ENCODE data around the gene DPP10. TPM values are rescaled to one million over a fixed set of nuclear protein-coding genes. Genes with fewer than 3 reads are reported as not detected.

The DPP10 gene
- total RNA-seq, 1 donor from 2014 or later, result not detected

DNA sequence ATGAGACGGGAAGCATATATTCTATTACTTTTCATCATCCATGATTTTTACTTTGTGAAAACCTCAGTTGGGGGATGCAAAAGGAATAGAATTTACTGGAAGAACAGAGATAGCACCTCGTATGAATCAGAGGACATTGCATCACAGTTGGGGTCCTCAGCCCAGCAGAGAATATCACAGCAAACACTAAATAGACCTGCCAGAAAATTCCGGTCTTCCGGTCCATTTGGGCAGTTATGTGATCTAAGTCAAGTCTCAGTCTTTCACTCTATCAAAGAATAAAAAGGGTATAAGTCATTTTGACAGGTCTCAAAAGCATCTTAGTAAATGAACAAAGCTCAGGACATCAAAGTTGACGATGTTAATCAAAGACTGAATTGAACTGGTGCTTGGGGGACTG, 1100.6 kb downstream of the DPP10 start:
- intact Hi-C loops (cut with DNase I), result no loop called here

DNA sequence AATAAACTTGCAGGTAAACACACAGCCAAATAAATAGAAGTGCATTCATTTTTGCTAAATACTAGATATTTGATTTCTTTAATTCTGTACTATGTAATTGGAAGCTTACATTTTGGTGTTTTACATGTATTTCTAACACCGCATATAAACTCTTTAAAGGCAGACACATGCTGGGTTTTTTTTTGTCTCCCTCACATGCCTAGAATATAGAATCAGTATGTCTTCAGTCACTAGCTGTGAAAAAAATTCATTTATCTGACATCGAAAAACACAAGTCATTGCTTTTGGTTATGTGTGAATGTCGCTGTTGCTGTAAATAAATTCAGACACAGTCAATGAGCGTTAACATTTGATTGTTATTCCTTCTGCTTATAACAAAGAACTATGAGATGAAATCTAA, 1101.0 kb downstream of the DPP10 start:
- Histone ChIP-seq H3K4me1 (no peaks in the 10 kb centered on the region), H3K36me3 (no peaks in the 10 kb centered on the region), H3K9me3 (no peaks in the 10 kb centered on the region), H3K27me3 (no peaks in the 10 kb centered on the region), H3K27ac (no peak overlapping the region), H3K4me3 (no peak overlapping the region)
- intact Hi-C loops (cut with DNase I), result no loop called here
- no peak for DNase-seq (ENCODE audit: low spot score in 2 of 2)
- TF ChIP-seq, protein P1, sequence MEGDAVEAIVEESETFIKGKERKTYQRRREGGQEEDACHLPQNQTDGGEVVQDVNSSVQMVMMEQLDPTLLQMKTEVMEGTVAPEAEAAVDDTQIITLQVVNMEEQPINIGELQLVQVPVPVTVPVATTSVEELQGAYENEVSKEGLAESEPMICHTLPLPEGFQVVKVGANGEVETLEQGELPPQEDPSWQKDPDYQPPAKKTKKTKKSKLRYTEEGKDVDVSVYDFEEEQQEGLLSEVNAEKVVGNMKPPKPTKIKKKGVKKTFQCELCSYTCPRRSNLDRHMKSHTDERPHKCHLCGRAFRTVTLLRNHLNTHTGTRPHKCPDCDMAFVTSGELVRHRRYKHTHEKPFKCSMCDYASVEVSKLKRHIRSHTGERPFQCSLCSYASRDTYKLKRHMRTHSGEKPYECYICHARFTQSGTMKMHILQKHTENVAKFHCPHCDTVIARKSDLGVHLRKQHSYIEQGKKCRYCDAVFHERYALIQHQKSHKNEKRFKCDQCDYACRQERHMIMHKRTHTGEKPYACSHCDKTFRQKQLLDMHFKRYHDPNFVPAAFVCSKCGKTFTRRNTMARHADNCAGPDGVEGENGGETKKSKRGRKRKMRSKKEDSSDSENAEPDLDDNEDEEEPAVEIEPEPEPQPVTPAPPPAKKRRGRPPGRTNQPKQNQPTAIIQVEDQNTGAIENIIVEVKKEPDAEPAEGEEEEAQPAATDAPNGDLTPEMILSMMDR (IDR thresholded peaks at IDR 0.05), result no peak

More for the DNA sequence above, 1100.6 kb downstream of the DPP10 start:
- Histone ChIP-seq H3K36me3 (no peaks in the 10 kb centered on the region), H3K27ac (no peak overlapping the region), H3K4me1 (no peaks in the 10 kb centered on the region), H3K4me3 (no peak overlapping the region), H3K9me3 (no peaks in the 10 kb centered on the region), H3K27me3 (no peaks in the 10 kb centered on the region)
- TF ChIP-seq, protein P1 (IDR thresholded peaks at IDR 0.05), result no peak
- DNase-seq (ENCODE audit: low spot score in 2 of 2), result no peak

DNA sequence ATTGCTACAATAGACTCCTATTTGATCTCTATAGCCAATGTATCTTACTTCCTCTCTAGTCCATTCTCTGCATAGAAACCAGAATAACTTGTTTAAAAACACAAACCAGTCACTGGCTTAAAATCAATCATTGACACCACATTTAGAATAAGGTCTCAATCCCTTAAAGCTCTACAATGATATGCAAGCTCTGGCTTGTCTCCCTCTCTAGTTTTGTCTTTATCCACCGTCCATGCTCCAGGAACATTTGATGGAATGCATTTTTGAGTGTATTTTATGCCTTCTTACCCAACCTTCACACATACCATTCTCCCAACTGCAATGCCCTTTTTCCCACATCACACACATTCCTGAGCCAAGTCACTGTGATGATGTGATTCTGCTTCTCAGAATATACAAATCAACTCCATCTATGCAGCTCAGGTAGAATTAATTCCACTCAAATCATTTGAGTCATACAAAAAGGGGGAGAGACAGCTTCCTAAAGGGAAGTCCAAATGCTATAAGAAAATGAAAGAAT, 1107.2 kb downstream of the DPP10 start:
- no peaks in the 10 kb centered on the region for H3K36me3 ChIP-seq
- no peaks in the 10 kb centered on the region for H3K27me3 ChIP-seq
- intact Hi-C loops (cut with DNase I), result no loop called here
- no peak overlapping the region for H3K4me3 ChIP-seq
- no peaks in the 10 kb centered on the region for H3K4me1 ChIP-seq
- H3K9me3 ChIP-seq, result no peaks in the 10 kb centered on the region
- H3K27ac ChIP-seq, result no peak overlapping the region
- TF ChIP-seq, protein P1 (IDR thresholded peaks at IDR 0.05), result no peak
- DNase-seq (ENCODE audit: low spot score in 2 of 2), result no peak

DNA sequence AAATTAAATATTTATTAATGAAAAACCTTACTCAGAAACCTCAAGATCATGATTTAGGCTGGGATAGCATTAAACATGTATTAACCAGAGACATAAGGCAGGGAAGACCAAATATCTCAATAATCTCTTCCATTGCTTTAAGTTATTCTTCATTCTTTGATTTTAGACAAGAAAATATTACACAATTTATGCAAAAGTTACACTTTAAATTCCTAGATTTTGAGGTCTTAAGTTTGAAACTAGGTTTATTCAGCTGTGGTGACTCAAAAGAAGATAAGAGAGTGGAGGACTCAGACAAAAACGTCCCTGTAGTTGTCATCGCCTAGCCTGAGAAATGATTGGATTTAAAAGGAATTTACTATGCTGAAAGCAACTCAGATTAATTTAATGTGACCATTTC, 1110.3 kb downstream of the DPP10 start:
- H3K27ac ChIP-seq, result no peak overlapping the region
- TF ChIP-seq, protein P1 (IDR thresholded peaks at IDR 0.05), result no peak
- no peak for DNase-seq (ENCODE audit: low spot score in 2 of 2)
- no peak overlapping the region for H3K4me3 ChIP-seq
- H3K9me3 ChIP-seq, result no peaks in the 10 kb centered on the region
- no peaks in the 10 kb centered on the region for H3K4me1 ChIP-seq
- intact Hi-C loops (cut with DNase I), result no loop called here
- no peaks in the 10 kb centered on the region for H3K36me3 ChIP-seq
- no peaks in the 10 kb centered on the region for H3K27me3 ChIP-seq

DNA sequence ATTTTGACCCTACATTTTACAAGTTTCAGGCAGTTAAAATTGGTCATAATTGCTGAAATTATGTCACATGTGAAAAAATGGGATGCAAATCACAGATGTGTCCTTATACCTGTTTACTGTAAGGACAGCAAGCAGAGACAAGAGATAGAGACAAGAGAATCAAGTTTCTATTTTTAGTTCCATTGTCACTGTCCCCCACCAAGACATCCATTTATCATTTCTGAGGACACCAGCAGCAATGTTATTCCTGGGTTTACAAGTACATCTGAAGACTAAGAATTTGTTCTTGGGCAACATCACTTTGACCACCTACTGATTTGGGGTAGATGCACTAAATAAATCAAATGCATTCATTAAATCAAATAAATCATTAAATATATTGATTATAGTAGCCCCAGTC, 1111.7 kb downstream of the DPP10 start:
- no peaks in the 10 kb centered on the region for H3K4me1 ChIP-seq
- H3K9me3 ChIP-seq, result no peaks in the 10 kb centered on the region
- intact Hi-C loops (cut with DNase I), result no loop called here

More for the DNA sequence above, 1111.7 kb downstream of the DPP10 start:
- TF ChIP-seq, protein P1 (IDR thresholded peaks at IDR 0.05), result no peak
- DNase-seq (ENCODE audit: low spot score in 2 of 2), result no peak
- no peak overlapping the region for H3K4me3 ChIP-seq
- no peaks in the 10 kb centered on the region for H3K27me3 ChIP-seq
- no peaks in the 10 kb centered on the region for H3K36me3 ChIP-seq
- no peak overlapping the region for H3K27ac ChIP-seq

All from ascending aorta (tissue), 2 donors.